Measurements from ENCODE around the gene NHERF2. TPM values are rescaled to one million over a fixed set of nuclear protein-coding genes. Genes with fewer than 3 reads are reported as not detected.

The NHERF2 gene
- polyA plus RNA-seq (ENCODE audit: insufficient read depth in 1 of 5, insufficient read length in 5 of 5, low replicate concordance in 1 of 5) = 100 to 1,000 TPM in 2 of 5 donors, 10 to 100 TPM in 3; 63.1 to 196 (median 91.8) TPM
- long read RNA-seq, donor 1, transcript SLC9A3R2-201 (7 exons, 2,194 nt) = major isoform, 58 of 86 reads
- long read RNA-seq, donor 1, transcript SLC9A3R2-204 (6 exons, 1,037 nt) = minor isoform, 5 of 86 reads
- long read RNA-seq, donor 1, transcript SLC9A3R2-205 (5 exons, 1,087 nt) = minor isoform, 7 of 86 reads
- long read RNA-seq, donor 1, partial matches to known transcripts = 7 of 86 reads
- long read RNA-seq, donor 1, other reads (novel, unspliced or antisense) = 0 of 86 reads
- long read RNA-seq, donor 2, transcript SLC9A3R2-202 (7 exons, 1,564 nt) = minor isoform, 5 of 31 reads
- long read RNA-seq, donor 2, transcript SLC9A3R2-201 (7 exons, 2,194 nt) = major isoform, 22 of 31 reads
- long read RNA-seq, donor 2, partial matches to known transcripts = 0 of 31 reads
- long read RNA-seq, donor 2, other reads (novel, unspliced or antisense) = 0 of 31 reads
- long read RNA-seq, donor 3, transcript SLC9A3R2-202 (7 exons, 1,564 nt) = minor isoform, 5 of 135 reads
- long read RNA-seq, donor 3, transcript SLC9A3R2-201 (7 exons, 2,194 nt) = major isoform, 33 of 135 reads
- long read RNA-seq, donor 3, partial matches to known transcripts = 31 of 135 reads
- long read RNA-seq, donor 3, other reads (novel, unspliced or antisense) = 56 of 135 reads
- long read RNA-seq, donor 4, transcript SLC9A3R2-204 (6 exons, 1,037 nt) = minor isoform, 6 of 74 reads
- long read RNA-seq, donor 4, transcript SLC9A3R2-201 (7 exons, 2,194 nt) = major isoform, 33 of 74 reads
- long read RNA-seq, donor 4, transcript SLC9A3R2-202 (7 exons, 1,564 nt) = minor isoform, 5 of 74 reads
- long read RNA-seq, donor 4, transcript SLC9A3R2-205 (5 exons, 1,087 nt) = minor isoform, 5 of 74 reads
- long read RNA-seq, donor 4, partial matches to known transcripts = 23 of 74 reads
- long read RNA-seq, donor 4, other reads (novel, unspliced or antisense) = 0 of 74 reads
- long read RNA-seq, donor 5, transcript SLC9A3R2-201 (7 exons, 2,194 nt) = major isoform, 55 of 91 reads
- long read RNA-seq, donor 5, transcript SLC9A3R2-204 (6 exons, 1,037 nt) = minor isoform, 6 of 91 reads
- long read RNA-seq, donor 5, transcript SLC9A3R2-207 (6 exons, 759 nt) = minor isoform, 5 of 91 reads
- long read RNA-seq, donor 5, transcript SLC9A3R2-208 (6 exons, 1,199 nt) = minor isoform, 6 of 91 reads
- long read RNA-seq, donor 5, partial matches to known transcripts = 13 of 91 reads
- long read RNA-seq, donor 5, other reads (novel, unspliced or antisense) = 0 of 91 reads
- long read RNA-seq, donor 6, transcript SLC9A3R2-202 (7 exons, 1,564 nt) = minor isoform, 5 of 131 reads
- long read RNA-seq, donor 6, transcript SLC9A3R2-205 (5 exons, 1,087 nt) = minor isoform, 6 of 131 reads
- long read RNA-seq, donor 6, transcript SLC9A3R2-201 (7 exons, 2,194 nt) = major isoform, 48 of 131 reads
- long read RNA-seq, donor 6, transcript SLC9A3R2-204 (6 exons, 1,037 nt) = minor isoform, 7 of 131 reads
- long read RNA-seq, donor 6, partial matches to known transcripts = 23 of 131 reads
- long read RNA-seq, donor 6, other reads (novel, unspliced or antisense) = 35 of 131 reads
- long read RNA-seq, donor 7, transcript SLC9A3R2-202 (7 exons, 1,564 nt) = minor isoform, 10 of 141 reads
- long read RNA-seq, donor 7, transcript SLC9A3R2-208 (6 exons, 1,199 nt) = minor isoform, 6 of 141 reads
- long read RNA-seq, donor 7, transcript SLC9A3R2-201 (7 exons, 2,194 nt) = major isoform, 81 of 141 reads
- long read RNA-seq, donor 7, partial matches to known transcripts = 38 of 141 reads
- long read RNA-seq, donor 7, other reads (novel, unspliced or antisense) = 0 of 141 reads
- long read RNA-seq, donor 8, transcript SLC9A3R2-201 (7 exons, 2,194 nt) = major isoform, 18 of 36 reads
- long read RNA-seq, donor 8, partial matches to known transcripts = 11 of 36 reads
- long read RNA-seq, donor 8, other reads (novel, unspliced or antisense) = 0 of 36 reads

DNA sequence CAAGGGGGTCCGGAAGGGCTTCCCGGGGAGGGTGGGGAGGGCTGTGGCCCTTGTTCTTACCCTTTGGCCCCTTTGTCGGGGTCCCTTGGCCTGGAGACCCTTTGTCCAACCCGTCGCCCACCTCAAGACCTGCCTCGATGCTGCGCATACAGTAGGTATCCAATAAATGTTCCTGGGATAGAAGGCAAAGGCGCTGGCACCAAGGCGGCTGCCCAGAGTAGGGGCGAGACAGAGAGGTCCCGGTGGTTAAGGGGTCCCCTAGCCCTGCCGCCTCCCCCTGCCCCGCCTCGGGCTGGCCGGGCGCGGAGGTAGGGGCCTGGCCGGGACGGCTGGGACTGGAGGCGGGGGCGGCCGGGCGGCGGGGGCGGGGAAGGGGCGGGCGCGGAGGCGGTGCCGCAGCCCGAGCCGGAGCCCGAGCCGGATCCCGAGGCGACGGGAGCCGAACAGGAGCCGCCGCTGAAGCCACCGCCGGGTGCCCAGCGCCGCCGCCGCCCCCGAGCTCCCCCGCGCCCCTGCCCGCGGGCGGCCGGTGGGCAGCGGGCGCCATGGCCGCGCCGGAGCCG lies at the start of gene NHERF2:
Gene NHERF2 (plus strand): TSS at position 442 of the 563 bp plus-strand sequence. CDS start 104 bp downstream, at position 546.
- no peak for DNase-seq

DNA sequence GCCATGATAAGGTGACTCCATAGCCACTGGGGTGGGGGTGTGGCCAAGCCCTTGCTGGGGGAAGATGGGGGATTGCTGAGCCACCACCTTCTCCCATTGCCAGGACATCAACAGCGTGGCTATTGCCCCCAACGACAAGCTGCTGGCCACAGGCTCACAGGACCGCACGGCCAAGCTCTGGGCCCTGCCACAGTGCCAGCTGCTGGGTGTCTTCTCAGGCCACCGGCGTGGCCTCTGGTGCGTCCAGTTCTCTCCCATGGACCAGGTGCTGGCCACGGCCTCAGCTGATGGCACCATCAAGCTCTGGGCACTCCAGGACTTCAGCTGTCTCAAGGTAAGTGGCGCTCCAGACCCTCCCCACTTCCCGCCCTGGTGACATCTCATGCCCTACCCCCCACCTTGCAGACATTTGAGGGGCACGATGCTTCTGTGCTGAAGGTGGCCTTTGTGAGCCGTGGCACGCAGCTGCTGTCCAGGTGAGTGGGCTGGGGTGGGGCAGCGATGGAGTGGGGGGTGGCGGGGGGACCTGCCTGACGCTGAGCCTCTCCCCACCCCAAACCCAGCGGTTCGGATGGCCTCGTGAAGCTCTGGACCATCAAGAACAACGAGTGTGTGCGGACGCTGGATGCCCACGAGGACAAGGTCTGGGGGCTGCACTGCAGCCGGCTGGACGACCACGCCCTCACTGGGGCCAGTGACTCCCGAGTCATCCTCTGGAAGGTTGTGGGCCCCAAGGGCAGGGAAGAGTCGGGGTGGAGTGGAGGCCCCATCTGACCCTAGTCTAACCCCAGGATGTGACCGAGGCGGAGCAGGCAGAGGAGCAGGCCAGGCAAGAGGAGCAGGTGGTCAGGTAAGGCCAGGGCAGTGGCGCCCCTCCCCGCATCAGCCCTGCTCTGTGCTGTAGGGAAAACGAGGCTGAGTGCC lies 49.5 kb upstream of the NHERF2 start:
- DNase-seq = no peak

DNA sequence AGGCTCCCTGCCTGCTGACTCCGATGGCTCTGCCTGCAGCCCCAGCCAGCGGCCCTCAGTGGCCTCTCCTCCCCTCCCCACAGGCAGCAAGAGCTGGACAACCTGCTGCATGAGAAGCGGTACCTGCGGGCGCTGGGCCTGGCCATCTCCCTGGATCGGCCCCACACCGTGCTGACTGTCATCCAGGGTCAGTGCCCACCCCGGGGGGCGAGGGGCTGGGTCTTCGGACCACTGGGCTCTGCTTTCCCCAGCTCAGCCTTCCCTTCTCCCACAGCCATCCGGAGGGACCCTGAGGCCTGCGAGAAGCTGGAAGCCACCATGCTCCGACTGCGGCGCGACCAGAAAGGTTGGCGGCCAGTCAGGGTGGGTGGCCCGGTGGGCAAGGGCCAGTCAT lies 48.8 kb upstream of the NHERF2 start:
- DNase-seq = no peak

DNA sequence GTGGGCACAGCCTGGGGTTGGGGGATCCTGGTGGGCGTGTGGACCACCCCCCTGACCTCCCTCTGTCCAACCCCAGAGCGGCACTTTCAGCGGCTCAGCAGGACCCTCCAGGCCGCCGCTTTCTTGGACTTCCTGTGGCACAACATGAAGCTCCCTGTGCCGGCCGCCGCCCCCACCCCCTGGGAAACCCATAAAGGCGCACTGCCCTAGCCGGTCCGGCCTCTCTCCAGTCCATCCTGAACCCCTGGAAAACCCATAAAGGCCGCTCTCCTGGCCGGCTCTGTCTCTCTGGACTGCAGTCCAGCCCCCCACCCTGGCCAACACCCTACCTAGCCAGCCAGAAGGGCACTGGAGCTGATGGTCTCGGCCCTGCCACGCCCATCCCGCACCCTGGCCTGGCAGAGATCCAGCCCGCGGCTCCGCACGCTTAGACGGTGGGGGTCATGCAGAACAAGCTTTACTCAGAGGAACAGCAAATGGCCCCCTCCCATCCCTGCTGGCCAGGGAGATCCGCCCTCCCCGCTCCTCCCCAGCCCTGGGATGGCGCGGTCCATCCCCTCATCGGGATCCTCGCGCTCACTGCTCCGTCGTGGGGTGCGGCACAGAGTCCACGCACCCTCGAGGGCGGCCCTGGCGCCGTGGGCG lies 48.1 kb upstream of the NHERF2 start:
- no peak for DNase-seq

DNA sequence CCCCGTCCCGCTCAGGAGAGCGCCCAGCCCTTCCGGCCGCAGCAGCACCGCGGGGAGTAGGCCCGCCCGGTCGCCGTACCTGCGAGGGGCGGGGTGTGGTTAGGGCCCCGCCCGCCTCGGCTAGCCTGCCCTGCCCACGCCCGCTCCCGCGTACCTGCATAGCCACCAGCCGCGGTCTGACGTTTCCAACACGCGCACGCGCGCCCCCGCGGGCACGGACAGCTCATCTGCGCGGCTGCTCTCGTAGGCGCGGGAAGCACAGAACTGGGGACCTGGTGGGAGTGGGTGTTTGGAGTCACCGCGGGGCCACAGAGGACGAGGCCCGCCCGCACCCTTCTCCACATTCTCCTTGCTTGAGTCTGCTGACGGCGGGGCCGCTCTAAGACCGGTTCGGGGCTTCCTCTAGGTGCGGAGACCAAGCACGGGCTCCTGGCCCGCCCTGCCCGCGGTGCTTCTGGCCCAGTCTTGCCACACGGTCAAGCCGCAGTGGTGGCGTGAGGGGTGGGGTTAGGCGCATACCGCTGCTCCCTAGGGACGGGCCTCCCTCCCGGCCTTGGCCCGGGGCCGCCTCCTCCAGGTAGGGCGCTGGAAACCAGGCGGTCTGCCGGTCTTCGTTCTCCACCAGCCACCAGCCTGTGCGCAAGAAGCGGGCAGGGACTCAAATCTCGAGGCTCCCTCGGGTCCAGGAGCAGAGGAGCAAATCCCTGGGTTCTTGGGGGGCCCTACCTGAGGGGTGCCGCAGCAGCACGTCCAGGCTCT lies 47.3 kb upstream of the NHERF2 start:
- no peak for DNase-seq

DNA sequence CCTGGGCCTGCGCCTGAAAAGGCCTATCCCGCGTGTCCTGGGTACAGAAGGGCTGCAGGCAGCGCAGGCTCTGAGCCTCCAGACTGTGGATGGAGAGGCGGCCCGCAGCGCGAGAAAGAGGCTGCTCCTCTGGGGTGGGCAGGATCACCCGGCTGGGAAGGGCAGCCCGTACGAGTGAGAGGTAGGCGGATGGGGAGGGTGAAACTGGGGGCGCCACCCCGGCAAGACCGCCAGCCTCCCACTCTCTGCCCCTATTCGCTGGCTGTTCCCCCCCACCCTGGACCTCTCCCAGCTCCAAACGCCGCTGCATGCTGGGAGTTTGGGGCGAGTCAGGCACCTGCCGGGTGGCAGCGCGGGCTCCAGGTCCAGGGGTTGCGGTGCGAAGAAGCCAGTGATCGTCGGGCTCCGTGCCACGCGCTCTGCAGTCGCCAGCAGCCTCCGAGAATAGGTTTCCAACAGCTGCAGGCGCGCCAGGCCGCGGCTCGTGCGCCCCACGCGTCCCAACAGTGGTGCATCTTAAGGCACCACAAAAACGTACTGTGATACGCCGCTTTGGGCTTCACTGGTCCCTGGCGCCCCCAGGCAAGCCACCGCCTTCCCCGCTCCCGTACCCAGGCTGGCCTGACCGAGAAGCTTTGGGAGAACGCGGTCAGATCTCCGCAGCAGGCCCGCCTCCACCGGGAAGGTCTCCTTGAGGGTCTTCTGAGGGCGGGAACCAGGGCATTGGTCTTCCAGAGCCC lies 46.5 kb upstream of the NHERF2 start:
- no peak for DNase-seq

DNA sequence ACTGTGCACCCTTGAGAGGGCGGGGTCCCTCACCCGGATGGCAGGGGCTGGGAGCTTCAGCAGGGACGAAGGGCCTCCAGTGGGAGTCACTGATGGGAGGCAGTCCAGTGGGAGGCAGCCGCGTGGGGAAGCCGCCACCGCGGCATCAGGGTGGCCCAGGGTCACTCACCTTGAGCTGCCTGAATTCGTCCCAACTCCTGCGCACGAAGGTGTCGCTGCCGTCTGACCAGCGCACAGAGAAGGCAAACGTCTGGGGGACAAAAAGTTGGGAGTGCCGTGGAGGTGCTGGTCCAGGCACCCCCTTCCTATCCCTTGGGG lies 46.0 kb upstream of the NHERF2 start:
- no peak for DNase-seq

DNA sequence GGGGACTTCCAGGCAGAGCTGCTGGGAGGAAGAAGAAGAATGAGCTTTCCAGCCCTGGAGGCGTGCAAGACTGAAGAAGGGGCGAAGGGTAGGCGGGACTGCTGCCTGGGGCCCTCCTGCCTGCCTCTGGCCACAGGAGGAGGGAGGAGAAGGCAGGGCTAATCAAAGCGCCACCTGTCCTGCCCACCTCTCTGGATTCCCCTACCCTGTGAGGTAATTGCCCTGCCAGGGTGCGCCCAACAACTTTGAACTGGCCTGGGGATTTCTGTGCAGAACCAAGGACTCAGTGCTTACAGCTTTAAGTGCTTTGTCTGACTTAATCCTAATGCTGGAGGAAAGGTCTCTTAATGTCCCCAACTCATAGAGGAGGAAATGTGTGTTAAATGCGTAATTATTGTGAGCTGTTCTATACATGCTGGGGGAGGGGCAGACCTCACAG lies 45.3 kb upstream of the NHERF2 start, which contains the start of gene NOXO1:
Gene NOXO1 (minus strand): TSS at position 72 of the 439 bp plus-strand sequence. CDS start 290 bp downstream, outside the sequence.
- no peak for DNase-seq

DNA sequence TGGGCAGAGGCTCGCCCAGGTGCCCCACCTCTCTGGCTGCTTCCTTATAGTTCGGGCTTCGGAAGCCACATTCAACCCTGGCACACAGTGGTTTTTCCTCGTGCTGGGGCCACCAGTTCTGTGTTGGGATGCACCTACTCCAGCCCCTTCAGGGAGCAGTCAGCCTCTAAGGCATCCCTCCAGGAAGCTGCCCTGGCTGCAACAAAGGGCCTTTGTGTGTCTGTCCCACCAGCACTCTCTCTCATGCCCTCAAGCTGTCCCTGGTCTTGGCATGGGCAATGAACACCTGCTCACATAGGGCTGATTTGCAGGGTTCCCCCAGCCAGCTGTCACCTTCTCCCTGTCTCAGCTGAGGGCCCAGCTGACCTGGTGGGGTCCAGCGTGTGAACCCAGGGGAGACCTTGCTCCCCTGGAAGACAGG lies 44.7 kb upstream of the NHERF2 start:
- DNase-seq = no peak

DNA sequence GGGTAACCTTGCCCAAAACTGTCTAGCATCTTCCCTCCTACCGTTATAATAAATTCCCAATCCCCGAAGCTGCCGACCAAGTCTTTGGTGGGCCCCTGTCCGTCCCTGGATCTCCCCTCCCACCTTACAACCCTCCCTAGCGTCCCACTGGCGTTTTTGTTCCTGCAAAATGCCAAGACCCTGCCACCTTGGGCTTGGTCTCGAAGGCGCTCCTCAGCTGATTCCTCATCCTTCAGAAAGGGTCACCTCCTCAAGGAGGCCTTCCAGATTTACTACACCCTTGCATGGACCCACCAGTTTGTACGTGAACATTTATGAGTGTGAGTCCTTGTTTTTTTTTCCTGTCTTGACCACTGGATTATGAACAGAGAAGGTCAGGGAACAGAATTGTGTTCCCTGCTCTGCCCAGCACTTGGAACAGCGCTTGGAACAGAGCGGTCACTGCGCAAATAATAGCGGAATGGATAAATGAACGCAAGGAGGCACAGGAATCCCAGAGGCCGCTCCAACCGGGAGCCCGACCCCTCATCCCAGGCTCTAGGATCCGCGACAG lies 43.6 kb upstream of the NHERF2 start:
- DNase-seq = no peak

DNA sequence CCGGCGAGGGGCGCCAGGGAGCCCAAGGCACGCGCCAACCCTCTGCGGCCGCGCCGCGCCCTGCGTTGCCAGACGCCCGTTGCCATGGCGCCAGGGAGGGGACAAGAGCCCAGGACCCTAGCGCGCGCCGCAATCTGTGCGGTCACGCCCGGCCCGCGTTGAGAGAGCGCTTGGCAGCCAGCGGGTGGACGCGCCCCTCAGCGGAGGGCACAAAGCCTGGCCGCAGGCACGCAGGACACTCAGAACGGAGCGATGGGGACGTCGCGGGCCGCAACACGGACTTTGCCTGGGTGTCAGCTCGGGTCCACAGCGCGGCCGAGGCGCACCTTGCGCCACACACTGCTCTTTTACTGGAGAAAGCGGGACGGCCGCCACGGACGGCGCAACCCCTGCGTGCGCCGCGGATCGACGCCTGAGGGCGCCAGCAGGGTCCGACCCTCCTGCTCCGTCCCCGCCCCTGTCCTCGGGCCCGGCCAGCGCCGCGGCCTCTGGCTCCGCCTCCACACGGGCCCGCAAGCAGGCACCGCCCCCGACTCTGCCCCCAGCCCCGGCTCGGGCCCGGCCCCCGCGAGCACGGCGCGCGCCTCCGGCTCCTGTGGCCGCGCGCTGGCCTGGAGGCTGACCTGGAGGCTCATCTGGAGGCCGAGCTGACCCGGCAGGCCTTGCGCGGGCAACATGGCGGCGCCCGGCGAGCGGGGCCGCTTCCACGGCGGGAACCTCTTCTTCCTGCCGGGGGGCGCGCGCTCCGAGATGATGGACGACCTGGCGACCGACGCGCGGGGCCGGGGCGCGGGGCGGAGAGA lies 43.0 kb upstream of the NHERF2 start, which contains the start of gene GFER:
Gene GFER (plus strand): TSS at position 650 of the 803 bp plus-strand sequence. CDS start 26 bp downstream, at position 676.
- peak; percentile 91 to 92 for DNase-seq

DNA sequence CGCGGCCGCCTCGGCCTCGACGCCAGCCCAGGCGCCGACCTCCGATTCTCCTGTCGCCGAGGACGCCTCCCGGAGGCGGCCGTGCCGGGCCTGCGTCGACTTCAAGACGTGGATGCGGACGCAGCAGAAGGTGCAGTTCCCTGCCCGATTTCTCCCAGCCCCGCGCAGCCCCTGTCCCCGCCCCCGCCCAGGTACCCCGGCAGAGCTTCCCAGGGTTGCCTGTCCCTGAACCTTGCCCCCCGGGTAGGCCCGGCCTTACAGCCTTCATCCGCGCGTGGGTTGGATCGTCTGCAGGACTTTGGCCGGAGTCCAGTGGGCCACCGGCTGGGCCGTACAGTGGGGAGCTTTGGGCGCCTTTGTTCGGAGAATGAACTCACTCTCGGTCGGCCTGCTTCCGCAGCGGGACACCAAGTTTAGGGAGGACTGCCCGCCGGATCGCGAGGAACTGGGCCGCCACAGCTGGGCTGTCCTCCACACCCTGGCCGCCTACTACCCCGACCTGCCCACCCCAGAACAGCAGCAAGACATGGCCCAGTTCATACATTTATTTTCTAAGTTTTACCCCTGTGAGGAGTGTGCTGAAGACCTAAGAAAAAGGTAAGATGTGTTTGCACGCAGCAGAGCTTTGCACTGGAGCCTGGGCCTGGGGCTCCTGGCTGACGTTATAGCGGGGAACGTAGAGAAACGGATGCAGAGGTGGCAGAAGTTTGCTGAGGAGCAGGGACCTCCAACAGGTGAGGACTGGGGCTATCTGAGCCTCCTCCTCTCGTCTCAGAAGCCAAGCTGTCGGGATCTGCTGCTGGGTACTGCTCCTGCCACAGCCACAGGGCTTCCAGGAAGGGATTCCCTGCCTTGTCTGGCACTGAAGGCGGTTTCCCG lies 42.1 kb upstream of the NHERF2 start:
- no peak for DNase-seq

DNA sequence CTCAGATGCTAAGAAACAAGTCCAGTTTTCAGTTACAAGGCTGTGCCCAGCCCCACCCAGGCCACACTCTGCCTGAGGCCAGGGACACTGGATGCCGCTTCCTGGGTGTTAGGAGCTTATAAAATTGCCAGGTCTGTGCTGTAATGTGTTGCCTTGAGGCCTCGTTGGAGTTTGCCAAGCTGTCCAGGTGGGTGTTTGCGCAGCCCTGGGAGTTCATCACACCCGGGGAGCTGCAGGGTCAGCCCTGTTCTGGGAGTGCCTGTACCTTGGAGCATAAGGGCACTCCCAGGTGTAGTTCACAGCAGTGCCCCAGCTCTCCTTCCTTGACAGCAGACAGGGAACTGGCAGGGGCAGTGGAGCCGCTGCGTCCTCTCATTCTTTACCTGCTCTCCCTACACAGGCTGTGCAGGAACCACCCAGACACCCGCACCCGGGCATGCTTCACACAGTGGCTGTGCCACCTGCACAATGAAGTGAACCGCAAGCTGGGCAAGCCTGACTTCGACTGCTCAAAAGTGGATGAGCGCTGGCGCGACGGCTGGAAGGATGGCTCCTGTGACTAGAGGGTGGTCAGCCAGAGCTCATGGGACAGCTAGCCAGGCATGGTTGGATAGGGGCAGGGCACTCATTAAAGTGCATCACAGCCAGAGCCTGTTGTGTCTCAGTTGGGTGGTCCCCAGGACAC lies 41.1 kb upstream of the NHERF2 start:
- DNase-seq = no peak

DNA sequence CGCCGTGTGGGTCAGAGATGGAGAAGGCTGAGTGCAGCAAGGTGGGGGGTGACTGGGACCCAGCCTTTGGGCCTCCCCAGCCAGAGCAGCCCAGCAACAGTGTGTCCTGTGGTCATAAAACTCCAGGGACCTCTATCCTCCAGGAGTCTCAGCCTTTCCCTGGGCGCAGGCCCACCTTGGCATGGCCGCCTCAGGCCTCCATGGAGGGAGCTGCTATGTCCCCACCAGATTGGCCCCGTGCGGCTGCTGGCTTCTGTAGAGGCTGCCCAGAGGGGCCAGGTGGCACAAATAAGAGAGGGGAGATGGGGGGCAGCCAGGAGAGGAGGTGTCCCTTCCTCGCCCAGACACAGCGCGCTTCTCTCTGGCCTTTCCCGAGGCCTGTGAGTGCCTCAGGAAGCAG lies 39.5 kb upstream of the NHERF2 start:
- DNase-seq = no peak
